Keratinocyte (primary cell): ENCODE results near the gene SEMA4A. TPM values are rescaled to one million over a fixed set of nuclear protein-coding genes. Genes with fewer than 3 reads are reported as not detected.
A peak's percentile ranks its signal among the peaks of the same experiment; 100 is the strongest.

Experiments used
- DNase-seq: peaks from one replicate; pipeline ENCODE4 v3.0.0-alpha.2; 2011; ENCODE audit warnings: low read depth, missing footprints, low spot score
- FAIRE-seq: peaks from 2 replicates; lab custom pipeline; 2011; peaks lifted over from hg19 to GRCh38; lab: Jason Lieb, UNC
- H2AFZ ChIP-seq: 2 replicates; pipeline ENCODE4 v1.6.0; 2012; ENCODE audit warnings: low read length, control low read depth, inconsistent platforms; ENCODE audit not compliant: control insufficient read depth
- H3K27ac ChIP-seq: 2 replicates; pipeline ENCODE4 v1.5.1; 2011; ENCODE audit warnings: low read length; ENCODE audit not compliant: control insufficient read depth, insufficient read depth
- H3K27me3 ChIP-seq: 3 replicates; pipeline ENCODE4 v1.6.0; 2011; ENCODE audit warnings: low read length; ENCODE audit not compliant: control insufficient read depth, insufficient read depth; ENCODE audit errors: extremely low read depth
- H3K36me3 ChIP-seq, 2 experiments: 2 replicates in 1 of 2; 3 replicates in 1 of 2; pipeline ENCODE4 v1.5.1; 2011; ENCODE audit warnings: low read length in 2 of 2, mild to moderate bottlenecking in 1 of 2; ENCODE audit not compliant: control insufficient read depth in 2 of 2, insufficient read depth in 2 of 2; ENCODE audit errors: extremely low read depth in 1 of 2
- H3K4me1 ChIP-seq: 3 replicates; pipeline ENCODE4 v1.5.1; 2011; ENCODE audit warnings: low read length; ENCODE audit not compliant: control insufficient read depth, insufficient read depth; ENCODE audit errors: extremely low read depth
- H3K4me2 ChIP-seq: 3 replicates; pipeline ENCODE4 v1.6.0; 2011; ENCODE audit warnings: low read depth, low read length; ENCODE audit not compliant: control insufficient read depth, insufficient read depth; ENCODE audit errors: extremely low read depth
- H3K4me3 ChIP-seq, 3 experiments: fragments of 200-600 bp in 1 of 3; sonication (generic) in 1 of 3; 2 replicates in 2 of 3; 3 replicates in 1 of 3; pipeline ENCODE4 v1.5.1; 2011 to 2016; ENCODE audit warnings: low read length in 3 of 3, mild to moderate bottlenecking in 3 of 3, control low read depth in 2 of 3, inconsistent platforms in 1 of 3, low read depth in 1 of 3, mixed read lengths in 1 of 3, mixed run types in 1 of 3, moderate library complexity in 1 of 3; ENCODE audit not compliant: control insufficient read depth in 2 of 3, insufficient read depth in 2 of 3; ENCODE audit errors: extremely low read depth in 1 of 3
- H3K79me2 ChIP-seq: 2 replicates; pipeline ENCODE4 v1.6.0; 2012; ENCODE audit warnings: low read length; ENCODE audit not compliant: control insufficient read depth, insufficient read depth
- H3K9ac ChIP-seq: 3 replicates; pipeline ENCODE4 v1.6.0; 2011; ENCODE audit warnings: low read length; ENCODE audit not compliant: control insufficient read depth, insufficient read depth; ENCODE audit errors: extremely low read depth
- H3K9me1 ChIP-seq: 3 replicates; pipeline ENCODE4 v1.6.0; 2011; ENCODE audit warnings: low read length; ENCODE audit not compliant: control insufficient read depth, insufficient read depth; ENCODE audit errors: extremely low read depth
- H3K9me3 ChIP-seq: 2 replicates; pipeline ENCODE4 v1.5.1; 2012; ENCODE audit warnings: low read depth, low read length; ENCODE audit not compliant: control insufficient read depth
- H4K20me1 ChIP-seq: 3 replicates; pipeline ENCODE4 v1.6.0; 2011; ENCODE audit warnings: low read length; ENCODE audit not compliant: control insufficient read depth, insufficient read depth; ENCODE audit errors: extremely low read depth
- CTCF ChIP-seq, 3 experiments: IDR thresholded peaks in 1 of 3; conservative IDR thresholded peaks in 1 of 3; optimal IDR thresholded peaks in 1 of 3; 2 replicates in 2 of 3; 3 replicates in 1 of 3; pipeline versions ENCODE3 to v1.5.1; 2011; ENCODE audit warnings: low read length in 3 of 3, mild to moderate bottlenecking in 3 of 3, moderate library complexity in 2 of 3, control low read depth in 1 of 3, inconsistent platforms in 1 of 3; ENCODE audit not compliant: insufficient read depth in 2 of 3; ENCODE audit errors: extremely low read depth in 1 of 3
- EZH2 ChIP-seq: IDR thresholded peaks from one replicate; pipeline ENCODE4 v1.6.1; 2012; ENCODE audit warnings: inconsistent platforms, mild to moderate bottlenecking, low read length, moderate library complexity
- dilution Hi-C: fragments of 300-500 bp; cut with MboI; formaldehyde crosslinking; loops from one replicate; pipeline ENCODE4 v1.7.0; 2020; ENCODE audit warnings: low sequenced_read_pairs; ENCODE audit not compliant: extremely low pct_ligation_motif_present
- polyA plus RNA-seq, 5 experiments: library from polyadenylated mRNA; depleted of rRNA in 3 of 5; stranded (reverse) in 3 of 5; stranded (forward) in 1 of 5; unstranded in 1 of 5; fragments of >200 nt; gene quantifications; 1 replicate in 1 of 5; 2 replicates in 3 of 5; 3 replicates in 1 of 5; pipeline versions ENCODE4 v1.2.1 to v1.2.3, GENCODE V29; 2011 to 2012; ENCODE audit warnings: missing spikeins in 2 of 5, low read depth in 1 of 5, low replicate concordance in 1 of 5

SEMA4A gene
- polyA plus RNA-seq, 1 donor (not counting 4 experiments of a cell fraction or from before 2014, with no cell fraction given) = 7.9 TPM

DNA sequence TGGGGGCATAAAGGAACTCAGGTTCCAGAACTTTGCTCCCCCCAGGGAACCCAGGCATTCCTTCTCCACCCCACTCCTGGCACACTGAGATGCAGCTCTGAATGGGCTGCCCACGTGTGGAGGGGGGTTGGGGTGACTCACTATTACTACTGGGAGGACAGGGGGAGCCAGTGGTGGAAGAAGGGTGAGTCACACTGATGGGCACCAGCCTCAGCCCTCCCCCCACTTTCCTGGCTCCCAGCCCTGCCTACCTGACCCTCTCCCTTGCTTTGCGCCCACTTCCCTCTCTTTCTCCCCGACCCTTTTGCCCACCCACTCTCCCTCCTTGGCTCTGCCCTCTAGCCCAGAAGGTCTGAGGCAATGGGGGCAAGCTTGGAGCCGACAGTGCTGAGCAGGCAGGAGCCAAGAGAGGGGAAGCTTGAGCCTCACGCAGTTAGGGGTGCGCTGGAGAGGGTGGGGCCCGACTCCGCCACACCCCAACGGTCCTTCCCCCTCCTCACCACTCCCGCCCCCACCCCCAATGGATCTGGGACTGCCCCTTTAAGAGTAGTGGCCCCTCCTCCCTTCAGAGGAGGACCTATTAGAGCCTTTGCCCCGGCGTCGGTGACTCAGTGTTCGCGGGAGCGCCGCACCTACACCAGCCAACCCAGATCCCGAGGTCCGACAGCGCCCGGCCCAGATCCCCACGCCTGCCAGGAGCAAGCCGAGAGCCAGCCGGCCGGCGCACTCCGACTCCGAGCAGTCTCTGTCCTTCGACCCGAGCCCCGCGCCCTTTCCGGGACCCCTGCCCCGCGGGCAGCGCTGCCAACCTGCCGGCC lies 39.1 kb upstream of the SEMA4A start, which contains the start of gene LMNA:
Gene LMNA (plus strand): TSS at position 611 of the 818 bp plus-strand sequence. CDS start 208 bp downstream, outside the sequence.
- peak within 1 kb of the TSS; percentile 77 to 99 (median 84) for H3K4me3 ChIP-seq
- peaks cover 2 to 4% of the 10 kb centered on the region in 2 experiments for H3K36me3 ChIP-seq
- TF ChIP-seq EZH2 (no peak), CTCF (optimal IDR thresholded peaks at IDR 0.05 in 1 of 3, IDR thresholded peaks at IDR 0.05 in 1 of 3, conservative IDR thresholded peaks at IDR 0.05 in 1 of 3; ENCODE audit: extremely low read depth in 1 of 3, insufficient read depth in 2 of 3, low read length in 3 of 3) (no peak)
- DNase-seq (peak; percentile 96), FAIRE-seq (peak; percentile 67)
- H3K9me1 ChIP-seq = no peaks in the 10 kb centered on the region
- H3K79me2 ChIP-seq = peaks cover 46% of the 10 kb centered on the region
- peaks cover 20% of the 10 kb centered on the region for H4K20me1 ChIP-seq
- H3K9me3 ChIP-seq = no peaks in the 10 kb centered on the region
- peak within 1 kb of the TSS; percentile 100 for H3K9ac ChIP-seq
- H2AFZ ChIP-seq = peak within 1 kb of the TSS; percentile 61
- H3K4me2 ChIP-seq = peak within 1 kb of the TSS; percentile 82
- peak within 1 kb of the TSS; percentile 96 for H3K27ac ChIP-seq
- no peaks in the 10 kb centered on the region for H3K27me3 ChIP-seq
- dilution Hi-C loops = no loop called here
- peaks cover 32% of the 10 kb centered on the region for H3K4me1 ChIP-seq

DNA sequence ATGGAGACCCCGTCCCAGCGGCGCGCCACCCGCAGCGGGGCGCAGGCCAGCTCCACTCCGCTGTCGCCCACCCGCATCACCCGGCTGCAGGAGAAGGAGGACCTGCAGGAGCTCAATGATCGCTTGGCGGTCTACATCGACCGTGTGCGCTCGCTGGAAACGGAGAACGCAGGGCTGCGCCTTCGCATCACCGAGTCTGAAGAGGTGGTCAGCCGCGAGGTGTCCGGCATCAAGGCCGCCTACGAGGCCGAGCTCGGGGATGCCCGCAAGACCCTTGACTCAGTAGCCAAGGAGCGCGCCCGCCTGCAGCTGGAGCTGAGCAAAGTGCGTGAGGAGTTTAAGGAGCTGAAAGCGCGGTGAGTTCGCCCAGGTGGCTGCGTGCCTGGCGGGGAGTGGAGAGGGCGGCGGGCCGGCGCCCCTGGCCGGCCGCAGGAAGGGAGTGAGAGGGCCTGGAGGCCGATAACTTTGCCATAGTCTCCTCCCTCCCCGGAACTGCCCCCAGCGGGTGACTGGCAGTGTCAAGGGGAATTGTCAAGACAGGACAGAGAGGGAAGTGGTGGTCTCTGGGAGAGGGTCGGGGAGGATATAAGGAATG lies 38.4 kb upstream of the SEMA4A start:
- H3K9me1 ChIP-seq = peaks cover 1% of the 10 kb centered on the region
- peaks cover 38% of the 10 kb centered on the region for H3K4me1 ChIP-seq
- peak overlapping the region; percentile 77 to 99 (median 84) for H3K4me3 ChIP-seq
- dilution Hi-C loops = no loop called here
- H4K20me1 ChIP-seq = peaks cover 25% of the 10 kb centered on the region
- peak overlapping the region; percentile 96 for H3K27ac ChIP-seq
- no peaks in the 10 kb centered on the region for H3K27me3 ChIP-seq
- H3K9ac ChIP-seq = peak overlapping the region; percentile 100
- no peak for TF ChIP-seq CTCF (optimal IDR thresholded peaks at IDR 0.05 in 1 of 3, IDR thresholded peaks at IDR 0.05 in 1 of 3, conservative IDR thresholded peaks at IDR 0.05 in 1 of 3; ENCODE audit: extremely low read depth in 1 of 3, insufficient read depth in 2 of 3, low read length in 3 of 3)
- no peak for TF ChIP-seq EZH2
- no peak for DNase-seq
- peak overlapping the region; percentile 66 for H3K4me2 ChIP-seq
- H3K9me3 ChIP-seq = no peaks in the 10 kb centered on the region
- no peak for FAIRE-seq
- peaks cover 53% of the 10 kb centered on the region for H3K79me2 ChIP-seq
- H3K36me3 ChIP-seq = peaks cover 2 to 8% of the 10 kb centered on the region in 2 experiments
- no peak overlapping the region for H2AFZ ChIP-seq
